Activated T-cell treated with anti-CD3 and anti-CD28 coated beads, Interleukin-2, amount 50 U/mL, for 1 hour (primary cell): ENCODE measurements around the gene GALNT7.

ENCODE experiments used
- DNase-seq: peaks from one replicate; pipeline ENCODE4 v3.0.0-alpha.2; 2020

Gene GALNT7

DNA sequence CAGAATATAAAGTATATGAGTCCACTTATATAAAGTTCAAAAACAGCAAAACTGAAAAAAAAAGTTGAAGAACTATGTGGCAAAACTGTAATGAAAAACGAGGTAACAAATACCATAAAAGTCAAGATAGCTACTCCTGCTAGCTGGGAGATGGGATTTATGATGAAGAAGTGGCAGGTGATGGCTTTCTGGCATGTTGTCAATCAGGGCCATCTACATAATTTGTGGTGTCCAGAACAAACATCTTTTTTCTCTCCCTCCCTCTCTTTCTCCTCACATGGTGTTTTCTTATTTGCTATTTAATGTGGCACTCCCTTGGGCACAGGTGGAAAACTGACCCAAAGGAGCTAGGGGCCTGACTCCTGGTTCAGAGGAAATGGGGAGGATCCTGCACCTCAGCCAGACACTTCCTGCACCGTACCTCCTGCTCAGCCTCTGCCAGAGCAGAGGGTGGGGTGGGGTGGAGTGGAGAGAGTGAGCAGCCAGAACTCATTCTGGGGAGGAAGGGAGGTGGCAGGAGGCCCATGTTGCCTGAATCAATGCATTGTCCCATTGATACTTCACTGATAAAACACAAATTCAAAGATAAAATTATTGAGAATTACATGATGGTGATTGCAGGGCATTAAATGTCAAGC, 196.9 kb downstream of the GALNT7 start:
- DNase-seq: no peak

DNA sequence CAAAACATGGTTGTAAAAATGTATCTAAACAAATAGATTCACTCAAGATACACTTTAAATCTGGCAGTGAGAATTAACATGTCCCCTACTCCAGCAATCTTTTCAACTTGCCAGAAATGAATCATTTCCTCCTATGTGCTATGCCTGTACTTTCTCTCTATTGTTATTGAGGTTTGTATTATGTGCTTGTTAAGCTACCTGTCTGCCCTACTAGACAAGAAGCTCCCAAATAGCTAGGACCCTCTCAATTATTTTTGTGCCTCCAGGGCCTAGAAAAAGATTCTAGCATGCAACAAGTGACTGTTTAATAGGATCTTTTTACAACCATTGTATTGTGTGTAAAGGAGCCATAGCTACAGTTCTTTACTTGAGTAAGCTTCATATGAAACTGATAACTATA, 198.7 kb downstream of the GALNT7 start:
- DNase-seq: no peak

DNA sequence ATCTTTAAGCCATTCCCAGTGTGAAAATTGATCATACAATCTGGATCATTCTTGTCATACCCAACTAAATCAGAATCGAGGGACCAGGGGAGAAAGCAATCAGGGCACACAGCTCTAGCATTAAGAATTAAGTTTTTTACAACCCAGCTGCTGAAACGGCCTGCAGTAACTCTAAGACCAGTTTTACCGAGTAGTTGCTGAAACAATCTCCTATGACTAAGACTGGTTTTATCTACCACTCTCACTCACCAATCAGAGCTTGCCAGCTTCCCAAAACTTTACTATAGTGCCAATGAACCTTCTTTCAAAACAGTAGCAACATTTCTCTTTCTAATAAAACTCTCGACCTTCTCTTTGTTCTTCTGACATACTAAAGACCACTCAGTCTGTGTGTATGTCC, 199.3 kb downstream of the GALNT7 start:
- DNase-seq: no peak

DNA sequence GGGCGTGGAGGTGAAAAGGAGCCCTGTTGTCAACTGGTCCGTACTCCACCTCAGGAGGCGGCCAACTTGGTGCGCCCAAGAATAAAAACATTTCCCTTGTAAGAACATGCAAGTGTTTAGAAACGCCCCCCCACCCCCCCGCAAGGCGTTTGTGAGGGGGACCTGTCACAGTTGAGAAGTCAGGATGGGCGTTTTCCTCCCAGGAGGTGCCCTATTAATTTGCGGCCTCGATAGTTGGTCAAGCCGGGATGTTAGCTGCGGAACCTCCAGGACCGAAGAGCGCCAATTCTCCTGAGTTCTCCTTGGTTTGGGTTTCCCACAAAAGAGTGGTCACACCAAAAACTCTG, 201.5 kb downstream of the GALNT7 start:
- peak; percentile 70 for DNase-seq

DNA sequence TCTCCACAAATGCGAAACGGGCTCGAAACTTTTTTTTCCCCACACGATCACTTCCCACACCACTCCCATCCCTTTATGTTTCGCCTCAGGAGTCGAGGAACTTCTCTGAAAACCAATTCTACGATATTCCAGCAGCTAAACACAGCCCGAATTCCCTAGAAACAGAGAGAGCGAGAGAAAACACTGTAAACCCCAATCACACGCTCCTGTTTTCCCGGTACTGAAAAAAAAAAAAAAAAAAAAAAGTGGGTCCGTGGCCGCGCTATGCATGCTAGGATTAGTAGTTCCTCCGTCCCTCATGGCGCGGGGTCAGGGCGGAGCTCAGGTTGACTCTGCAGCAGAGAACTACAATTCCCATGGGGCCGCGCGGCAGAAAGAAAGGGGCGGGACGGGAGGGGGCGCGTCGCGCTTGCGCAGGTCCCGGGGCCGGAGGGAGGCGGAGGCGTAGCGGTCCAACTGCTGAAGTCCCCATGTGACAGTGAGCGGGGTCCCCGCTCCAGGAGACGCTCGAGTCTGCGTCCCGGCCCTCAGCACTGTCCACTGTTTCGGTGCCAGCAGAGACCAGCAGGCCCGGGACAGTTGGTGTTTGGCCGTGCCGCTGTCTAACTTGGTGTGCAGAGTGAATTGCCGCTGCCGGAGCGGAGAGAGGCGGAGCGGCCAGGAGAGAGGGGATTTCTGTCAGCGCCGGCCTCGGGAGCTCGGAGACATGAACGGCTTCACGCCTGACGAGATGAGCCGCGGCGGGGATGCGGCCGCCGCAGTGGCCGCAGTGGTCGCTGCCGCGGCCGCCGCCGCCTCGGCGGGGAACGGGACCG, 202.1 kb downstream of the GALNT7 start, which contains the start of gene SAP30:
SAP30 (plus strand) TSS at position 478 of the 815 bp plus-strand sequence; CDS start at position 707, 229 bp downstream.
- peak; percentile 98 for DNase-seq

DNA sequence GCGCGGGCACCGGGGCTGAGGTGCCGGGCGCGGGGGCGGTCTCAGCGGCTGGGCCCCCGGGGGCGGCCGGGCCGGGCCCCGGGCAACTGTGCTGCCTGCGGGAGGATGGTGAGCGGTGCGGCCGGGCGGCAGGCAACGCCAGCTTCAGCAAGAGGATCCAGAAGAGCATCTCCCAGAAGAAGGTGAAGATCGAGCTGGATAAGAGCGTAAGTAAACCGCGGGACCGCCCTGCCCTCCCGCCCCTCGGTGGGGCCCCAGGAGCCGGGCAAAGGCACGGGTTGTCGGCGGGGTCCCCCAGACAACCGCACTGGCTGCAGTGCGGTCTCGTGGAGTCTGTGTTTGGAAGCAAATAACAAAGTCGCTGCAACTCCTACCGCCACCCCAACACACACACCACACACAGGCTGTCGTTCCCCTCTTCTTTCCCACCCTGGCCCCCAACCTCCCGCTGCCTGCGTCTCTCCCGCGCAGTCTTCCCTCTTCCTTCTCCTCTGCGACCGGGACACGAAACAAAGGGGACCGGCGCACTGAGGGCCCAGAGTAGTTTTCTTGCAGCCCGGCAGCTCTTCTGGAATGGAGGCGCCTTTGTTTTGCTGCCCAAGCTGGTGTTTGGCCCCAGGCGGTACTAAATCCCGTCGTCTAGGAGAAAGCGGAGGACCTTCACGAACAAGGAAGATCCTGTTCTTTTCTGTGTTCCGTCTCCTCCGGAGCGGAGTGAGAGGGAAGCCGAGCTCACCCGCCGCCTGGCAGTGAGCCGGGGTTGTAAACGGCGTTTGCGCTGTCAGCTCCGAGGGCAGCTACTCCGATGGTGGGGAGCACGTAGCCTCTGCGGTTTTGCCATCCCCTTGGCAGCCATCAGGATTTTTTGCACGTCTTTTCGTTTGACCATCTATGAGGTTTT, 202.9 kb downstream of the GALNT7 start:
- DNase-seq: peak; percentile 57
